Measurements from ENCODE around the gene TMEM214.

DNA sequence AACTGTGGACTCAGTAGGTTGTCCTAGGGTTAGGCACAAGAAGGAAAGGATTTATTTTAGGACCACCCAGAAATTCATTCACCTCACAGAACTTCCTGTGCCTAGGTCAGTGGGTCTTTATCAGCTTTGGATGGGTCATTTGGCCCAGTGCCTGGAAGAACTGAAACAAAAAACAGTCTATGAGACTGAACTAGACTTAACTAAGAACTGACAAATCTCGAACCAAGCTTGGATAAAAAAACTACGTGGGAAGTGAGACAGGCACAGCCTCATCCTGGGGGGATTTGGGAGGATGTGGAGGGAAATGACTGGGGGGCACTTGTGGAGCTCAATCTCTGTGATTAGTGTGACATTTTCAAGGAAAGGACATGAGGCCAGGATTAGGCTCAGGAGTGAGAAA is 41.0 kb downstream of the TMEM214 start:
- TF ChIP-seq FOXA1 (IDR thresholded peaks at IDR 0.05) (no peak), FOXM1 (IDR thresholded peaks at IDR 0.05; ENCODE audit: borderline replicate concordance) (no peak), TARDBP (IDR thresholded peaks at IDR 0.05) (no peak), NFRKB (IDR thresholded peaks at IDR 0.05) (no peak), SP1 (IDR thresholded peaks at IDR 0.05) (no peak), L3MBTL2 (conservative IDR thresholded peaks at IDR 0.05) (no peak), FOXK2 (IDR thresholded peaks at IDR 0.05) (no peak), CTBP1 (IDR thresholded peaks at IDR 0.05; ENCODE audit: borderline replicate concordance) (no peak)
